UCSD-AML1 (cell line): Measurements from ENCODE around the gene SPSB2.
"Not testable (repeated sequence)": the region's sequence is repeated elsewhere in the genome, so short reads cannot be mapped to it uniquely, and the experiment has no call there.

Experiments
- DNase-seq: peaks from one replicate; lab custom pipeline; 2025; ENCODE audit not compliant: unreplicated experiment; lab: John Stamatoyannopoulos, UW

Gene SPSB2

GRCh38 chr12:6873094-6874014, at the start of gene SPSB2:
Gene SPSB2, minus strand, starts transcription at chr12:6873303. Its CDS starts 402 bp downstream, at chr12:6872901.
- peak; percentile 99 for DNase-seq

- no peak for DNase-seq
Observed at GRCh38 chr12:6921996-6922946, 49.2 kb upstream of the SPSB2 start.

DNA sequence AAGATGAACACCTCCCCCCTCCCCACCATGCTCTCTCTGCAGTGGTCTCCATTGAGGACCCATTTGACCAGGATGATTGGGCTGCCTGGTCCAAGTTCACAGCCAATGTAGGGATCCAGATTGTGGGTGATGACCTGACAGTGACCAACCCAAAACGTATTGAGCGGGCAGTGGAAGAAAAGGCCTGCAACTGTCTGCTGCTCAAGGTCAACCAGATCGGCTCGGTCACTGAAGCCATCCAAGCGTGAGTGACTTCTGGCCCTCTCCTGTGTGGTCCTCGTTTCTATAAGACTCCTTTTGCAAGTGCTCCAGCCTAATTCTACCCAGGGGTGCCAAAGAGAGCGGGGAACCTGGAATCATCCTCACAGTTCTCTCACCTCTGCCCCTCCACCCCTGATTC, 48.4 kb upstream of the SPSB2 start:
- DNase-seq = no peak

- DNase-seq = peak; percentile 32
Observed at GRCh38 chr12:6919588-6919987, 46.5 kb upstream of the SPSB2 start.

DNA sequence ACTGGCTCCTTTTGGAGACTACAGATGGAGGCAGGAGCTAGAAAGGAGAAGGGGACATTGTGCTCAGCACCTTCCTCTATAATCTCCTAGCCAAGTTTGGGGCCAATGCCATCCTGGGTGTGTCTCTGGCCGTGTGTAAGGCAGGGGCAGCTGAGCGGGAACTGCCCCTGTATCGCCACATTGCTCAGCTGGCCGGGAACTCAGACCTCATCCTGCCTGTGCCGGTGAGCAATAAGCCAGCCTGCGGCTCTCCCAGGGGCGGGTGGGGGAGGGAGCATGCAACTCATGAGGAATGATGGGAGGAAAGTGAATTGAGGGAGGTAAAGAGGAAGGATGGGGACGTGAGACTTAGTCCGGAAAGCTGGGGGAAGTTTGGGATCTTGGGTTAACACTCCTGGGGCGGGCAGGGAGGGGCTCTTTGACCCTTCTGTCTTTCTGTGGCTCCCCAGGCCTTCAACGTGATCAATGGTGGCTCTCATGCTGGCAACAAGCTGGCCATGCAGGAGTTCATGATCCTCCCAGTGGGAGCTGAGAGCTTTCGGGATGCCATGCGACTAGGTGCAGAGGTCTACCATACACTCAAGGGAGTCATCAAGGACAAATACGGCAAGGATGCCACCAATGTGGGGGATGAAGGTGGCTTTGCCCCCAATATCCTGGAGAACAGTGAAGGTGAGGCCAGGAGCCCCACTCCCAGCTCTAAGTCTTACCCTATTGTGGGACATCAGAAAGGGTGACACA, 44.6 kb upstream of the SPSB2 start:
- DNase-seq = no peak

- no peak for DNase-seq
Observed at GRCh38 chr12:6916426-6917200, 43.5 kb upstream of the SPSB2 start.

DNA sequence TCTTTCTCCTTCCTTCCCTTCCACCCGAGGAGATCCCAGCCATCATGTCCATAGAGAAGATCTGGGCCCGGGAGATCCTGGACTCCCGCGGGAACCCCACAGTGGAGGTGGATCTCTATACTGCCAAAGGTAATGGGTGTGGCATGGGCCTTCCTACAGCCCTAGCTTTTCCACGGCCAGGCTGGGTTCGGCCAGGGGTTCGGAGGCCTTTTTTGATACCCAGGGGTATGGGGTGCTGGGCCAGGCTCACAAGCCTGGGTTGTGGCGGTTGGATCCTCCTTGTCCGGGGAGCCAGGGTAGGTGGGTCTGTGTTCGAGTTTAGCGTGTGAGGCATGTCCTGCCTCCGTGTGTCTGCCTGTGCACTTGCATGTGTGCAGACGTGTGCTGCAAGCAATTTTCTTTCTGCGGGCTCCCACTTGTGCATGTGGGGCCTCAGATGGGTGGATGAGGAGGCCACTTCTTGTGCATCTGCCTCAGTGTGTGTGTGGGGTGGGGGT, 42.7 kb upstream of the SPSB2 start:
- DNase-seq = no peak

DNA sequence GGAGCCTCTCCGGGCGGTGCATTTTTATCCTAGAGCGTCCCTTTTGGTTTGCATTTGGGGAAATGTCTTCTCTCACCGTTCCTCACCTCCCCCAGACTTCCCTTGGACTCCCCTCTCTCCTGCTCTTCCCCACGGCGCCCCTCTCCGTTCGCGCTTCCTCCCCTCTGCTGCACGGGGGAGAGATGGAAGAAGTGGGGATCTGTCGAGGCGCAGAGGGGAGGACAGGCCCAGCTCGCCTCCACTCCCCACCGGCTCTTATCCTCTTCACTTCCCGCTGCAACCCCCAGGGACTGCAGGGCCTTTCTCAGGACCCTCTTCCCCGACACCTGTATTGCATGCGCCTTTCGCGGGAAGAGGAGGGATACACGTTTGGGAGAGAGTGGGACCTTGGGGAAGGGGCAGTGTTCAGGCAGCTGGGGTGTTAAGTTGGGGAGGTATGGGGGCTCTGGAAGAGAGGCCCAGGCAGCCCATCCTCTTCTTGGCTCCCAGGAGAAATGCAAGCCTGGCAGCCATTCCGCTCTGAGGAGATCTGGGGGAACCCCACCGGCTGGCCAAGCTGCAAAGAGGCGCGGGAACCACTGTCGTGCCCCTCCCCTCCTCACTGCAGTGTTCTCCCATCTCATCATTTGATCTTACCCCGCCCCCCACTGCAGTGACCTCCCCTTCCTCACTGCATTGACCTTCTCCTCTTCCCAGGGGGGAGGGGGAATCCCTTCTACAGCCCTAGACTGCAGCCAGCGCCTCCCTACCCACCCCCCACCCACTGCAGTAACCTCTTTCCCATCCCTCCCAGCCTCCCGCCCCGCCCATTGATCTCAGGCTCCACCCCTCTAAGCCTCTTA, 42.1 kb upstream of the SPSB2 start:
- no peak for DNase-seq

DNA sequence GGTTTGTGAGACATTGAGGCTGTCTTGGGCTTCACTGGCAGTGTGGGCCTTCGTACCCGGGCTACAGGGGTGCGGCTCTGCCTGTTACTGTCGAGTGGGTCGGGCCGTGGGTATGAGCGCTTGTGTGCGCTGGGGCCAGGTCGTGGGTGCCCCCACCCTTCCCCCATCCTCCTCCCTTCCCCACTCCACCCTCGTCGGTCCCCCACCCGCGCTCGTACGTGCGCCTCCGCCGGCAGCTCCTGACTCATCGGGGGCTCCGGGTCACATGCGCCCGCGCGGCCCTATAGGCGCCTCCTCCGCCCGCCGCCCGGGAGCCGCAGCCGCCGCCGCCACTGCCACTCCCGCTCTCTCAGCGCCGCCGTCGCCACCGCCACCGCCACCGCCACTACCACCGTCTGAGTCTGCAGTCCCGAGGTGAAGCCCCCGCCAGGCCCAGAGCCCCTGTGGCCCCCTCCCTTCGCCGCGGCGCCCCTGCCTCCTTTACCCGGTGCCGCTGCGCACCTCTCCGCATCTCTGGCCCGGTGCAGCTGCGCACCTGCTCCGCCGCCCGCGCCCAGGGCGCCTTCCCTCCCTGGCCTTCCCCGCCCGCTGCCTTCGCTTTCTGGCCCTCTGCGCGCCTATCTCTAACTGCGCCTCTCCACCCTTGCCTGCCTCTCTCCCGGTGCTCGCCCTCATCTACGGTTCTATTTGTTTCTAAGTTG, 41.3 kb upstream of the SPSB2 start, which contains the start of gene ENO2:
TSS of gene ENO2 (plus strand) at position 335 of the 701 bp plus-strand sequence. CDS start 1,253 bp downstream, outside the sequence.
- DNase-seq = peak; percentile 33

DNA sequence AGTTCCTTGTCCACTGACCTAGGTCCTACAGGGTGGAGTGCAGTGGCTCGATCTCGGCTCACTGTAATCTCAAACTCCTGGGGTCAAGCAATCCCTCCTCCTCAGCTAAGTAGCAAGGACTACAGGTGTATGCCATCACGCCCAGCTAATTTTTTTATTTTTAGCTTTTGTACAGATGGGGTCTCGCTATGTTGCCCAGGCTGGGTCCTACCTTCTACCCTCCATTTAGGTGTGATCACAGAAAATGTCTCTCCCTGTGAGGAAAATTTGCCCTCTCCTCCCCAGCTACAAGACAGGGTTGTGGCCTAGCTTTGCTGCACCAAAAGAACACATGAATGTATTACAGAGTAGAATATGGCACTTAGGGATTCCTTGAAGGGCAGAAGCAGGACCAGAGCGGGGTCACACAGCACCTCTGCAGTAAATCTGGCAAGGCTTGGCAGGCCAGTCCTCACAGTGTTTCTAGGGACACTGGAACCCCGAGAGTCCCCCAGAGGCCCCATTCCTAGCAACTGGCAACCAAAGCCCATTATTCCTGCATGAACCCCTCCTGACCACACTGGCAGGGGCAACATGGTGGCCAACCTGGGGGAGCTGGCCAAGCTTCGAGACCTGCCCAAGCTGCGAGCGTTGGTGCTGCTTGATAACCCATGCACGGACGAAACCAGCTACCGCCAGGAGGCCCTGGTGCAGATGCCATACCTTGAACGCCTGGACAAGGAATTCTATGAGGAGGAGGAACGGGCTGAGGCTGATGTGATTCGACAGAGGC, 39.2 kb upstream of the SPSB2 start:
- DNase-seq = no peak

DNA sequence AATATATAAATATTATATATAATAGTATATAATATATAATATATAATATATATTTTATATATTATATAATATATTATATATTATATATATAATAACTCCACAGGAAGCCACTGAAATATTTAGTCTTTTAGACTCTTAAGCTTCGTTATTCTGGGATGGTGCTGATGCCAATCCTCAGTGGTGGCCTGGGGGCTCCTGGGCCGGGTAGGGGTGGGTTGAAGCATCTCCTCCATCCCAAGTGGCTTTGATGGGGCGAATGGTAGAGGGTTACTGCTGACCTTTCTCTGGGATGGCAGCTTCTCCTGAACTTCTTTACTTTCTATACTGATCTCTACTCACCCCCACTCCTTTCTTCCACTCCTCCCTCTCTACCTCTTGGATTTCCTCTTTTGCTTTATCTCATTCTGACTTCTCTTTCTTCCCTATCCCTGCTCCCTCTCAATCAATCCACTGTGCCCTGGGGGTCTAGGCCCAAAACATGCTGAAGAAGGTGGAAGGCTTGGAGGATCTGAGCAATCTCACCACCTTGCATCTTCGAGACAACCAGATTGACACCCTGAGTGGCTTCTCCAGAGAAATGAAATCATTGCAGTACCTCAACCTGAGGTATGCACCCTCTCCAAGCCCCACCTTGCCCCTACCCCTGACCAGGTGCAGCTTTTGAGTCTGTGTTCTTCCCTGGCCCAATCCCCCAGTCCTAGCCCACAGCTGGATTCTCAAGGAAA, 36.5 kb upstream of the SPSB2 start:
- DNase-seq = no peak

DNA sequence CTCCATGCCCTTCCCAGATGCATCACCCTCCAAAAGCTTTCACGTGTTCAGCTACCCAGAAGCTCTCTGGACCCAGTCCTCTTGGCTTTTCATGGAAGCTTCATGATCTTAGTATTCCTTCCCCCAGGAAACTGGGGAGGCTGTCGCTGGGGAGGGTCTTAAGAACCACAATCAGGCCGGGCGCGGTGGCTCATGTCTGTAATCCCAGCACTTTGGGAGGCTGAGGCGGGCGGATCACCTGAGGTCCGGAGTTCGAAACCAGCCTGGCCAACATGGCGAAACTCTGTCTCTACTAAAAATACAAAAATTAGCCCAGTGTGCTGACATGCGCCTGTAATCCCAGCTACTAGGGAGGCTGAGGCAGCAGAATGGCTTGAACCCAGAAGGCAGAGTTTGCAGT, 35.0 kb upstream of the SPSB2 start:
- DNase-seq = not testable (repeated sequence)

DNA sequence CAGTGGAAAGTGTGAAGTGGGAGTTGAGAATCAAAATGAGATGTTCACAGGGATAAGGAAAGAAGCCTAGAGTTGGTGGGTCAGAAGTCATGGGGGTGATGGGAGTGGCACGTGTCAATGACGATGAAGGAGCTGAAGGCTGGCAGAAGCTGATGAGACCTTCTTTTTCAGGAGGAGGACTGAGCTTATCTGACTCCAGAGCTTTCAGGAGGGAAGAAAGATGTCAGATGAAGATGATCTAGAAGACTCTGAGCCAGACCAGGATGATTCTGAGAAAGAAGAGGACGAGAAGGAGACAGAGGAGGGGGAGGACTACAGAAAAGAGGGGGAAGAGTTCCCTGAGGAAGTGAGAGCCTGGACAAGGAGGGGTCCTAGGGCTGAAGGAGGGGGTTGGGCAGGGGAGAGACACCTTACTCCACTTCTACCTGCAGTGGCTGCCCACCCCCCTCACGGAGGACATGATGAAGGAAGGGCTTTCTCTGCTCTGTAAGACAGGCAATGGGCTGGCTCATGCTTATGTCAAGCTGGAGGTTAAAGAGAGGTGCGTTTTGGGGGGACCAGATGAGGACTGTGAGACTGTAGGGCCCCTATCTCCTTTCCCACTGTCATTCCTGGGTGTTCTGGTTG, 32.4 kb upstream of the SPSB2 start:
- no peak for DNase-seq

DNA sequence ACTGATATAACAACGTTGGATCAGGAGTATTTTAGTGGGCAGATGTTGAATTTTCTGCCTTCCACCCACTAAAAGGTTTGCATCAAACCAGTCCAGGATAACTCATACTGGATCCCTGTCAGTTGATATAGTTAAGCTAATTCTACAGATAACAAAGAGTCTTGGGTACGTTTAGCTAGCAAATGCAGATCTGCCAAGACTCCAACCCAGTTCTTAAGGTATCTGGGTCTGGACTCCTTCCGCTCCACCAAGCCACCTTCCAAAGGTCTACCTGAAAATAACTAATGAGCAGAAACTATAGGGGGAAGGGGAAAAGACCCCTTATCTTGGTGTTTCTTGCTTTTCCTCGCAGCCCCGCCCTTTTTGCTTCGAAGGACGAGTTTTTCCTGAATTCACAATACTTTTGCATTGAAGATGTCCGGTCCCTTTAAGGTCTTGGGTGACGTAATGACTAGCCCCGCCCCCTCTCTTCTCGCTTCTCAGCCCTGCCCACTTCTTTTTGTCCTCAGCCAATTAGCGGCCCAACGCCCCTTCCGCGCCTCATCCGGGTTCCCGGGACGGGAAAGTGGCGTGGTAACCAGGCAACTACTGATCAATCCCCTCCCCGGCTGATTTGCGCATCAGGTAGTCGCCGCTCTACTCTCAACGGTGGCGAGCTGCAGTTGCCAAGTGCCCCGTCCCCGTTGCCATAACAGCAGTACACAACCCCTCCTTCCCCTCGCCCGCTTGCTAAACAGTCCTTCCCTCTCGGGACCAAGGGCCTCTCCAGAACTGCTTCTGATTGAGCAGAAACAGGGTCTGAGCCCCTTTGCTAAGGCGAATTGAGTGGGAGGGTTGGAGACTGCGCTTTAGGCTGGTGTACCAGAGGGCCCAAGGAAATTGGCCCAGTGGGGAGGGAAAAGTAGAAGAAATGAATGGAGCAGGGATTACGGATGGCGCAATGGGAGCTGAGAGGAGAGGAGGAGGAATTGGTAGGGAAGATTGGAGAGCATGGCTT, 31.5 kb upstream of the SPSB2 start, which contains the start of gene LRRC23:
TSS of gene LRRC23 (plus strand) at position 543 of the 997 bp plus-strand sequence. CDS start 812 bp downstream, outside the sequence.
- peak; percentile 93 for DNase-seq

GRCh38 chr12:6903722-6904121, 30.6 kb upstream of the SPSB2 start:
- DNase-seq = no peak
